GM12801 (cell line): ENCODE measurements around the gene TMEM109.

ENCODE experiments used
- TF ChIP-seq, protein P1 (sequence below): IDR thresholded peaks from one replicate; pipeline ENCODE4 v1.5.1; 2011; ENCODE audit warnings: control low read depth; ENCODE audit not compliant: insufficient read length; ENCODE audit errors: extremely low read depth

Gene TMEM109

DNA sequence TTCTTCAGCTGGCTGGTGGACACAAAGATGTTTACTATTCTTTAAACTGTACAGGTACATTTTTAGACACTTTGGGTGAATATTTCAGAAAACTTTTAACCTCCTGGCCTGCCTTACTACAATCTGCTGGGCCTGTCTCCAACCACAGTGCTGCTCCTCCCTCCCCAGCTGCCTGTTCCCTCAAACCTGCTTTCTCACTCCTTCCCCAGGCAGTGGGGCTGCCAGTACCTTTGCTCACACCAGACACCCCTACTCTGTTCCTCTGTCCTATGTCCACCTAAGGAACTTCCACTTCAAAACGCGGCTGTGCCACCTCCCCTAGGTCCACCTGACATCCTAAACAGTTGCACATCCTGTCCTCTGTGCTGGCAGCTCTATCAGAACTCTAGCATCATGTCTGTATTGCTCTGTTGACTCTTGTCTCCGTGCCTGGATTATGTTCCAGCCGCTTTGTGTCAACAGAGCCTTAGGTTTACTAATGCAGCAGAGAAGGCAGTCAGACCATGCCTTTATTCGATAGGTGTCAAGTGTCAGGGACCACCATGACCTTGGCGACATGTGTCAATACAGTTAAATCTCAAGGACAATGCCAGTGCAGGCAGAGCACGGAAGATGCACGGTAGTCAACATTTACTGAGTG is 33.2 kb upstream of the TMEM109 start:
- TF ChIP-seq, protein P1, sequence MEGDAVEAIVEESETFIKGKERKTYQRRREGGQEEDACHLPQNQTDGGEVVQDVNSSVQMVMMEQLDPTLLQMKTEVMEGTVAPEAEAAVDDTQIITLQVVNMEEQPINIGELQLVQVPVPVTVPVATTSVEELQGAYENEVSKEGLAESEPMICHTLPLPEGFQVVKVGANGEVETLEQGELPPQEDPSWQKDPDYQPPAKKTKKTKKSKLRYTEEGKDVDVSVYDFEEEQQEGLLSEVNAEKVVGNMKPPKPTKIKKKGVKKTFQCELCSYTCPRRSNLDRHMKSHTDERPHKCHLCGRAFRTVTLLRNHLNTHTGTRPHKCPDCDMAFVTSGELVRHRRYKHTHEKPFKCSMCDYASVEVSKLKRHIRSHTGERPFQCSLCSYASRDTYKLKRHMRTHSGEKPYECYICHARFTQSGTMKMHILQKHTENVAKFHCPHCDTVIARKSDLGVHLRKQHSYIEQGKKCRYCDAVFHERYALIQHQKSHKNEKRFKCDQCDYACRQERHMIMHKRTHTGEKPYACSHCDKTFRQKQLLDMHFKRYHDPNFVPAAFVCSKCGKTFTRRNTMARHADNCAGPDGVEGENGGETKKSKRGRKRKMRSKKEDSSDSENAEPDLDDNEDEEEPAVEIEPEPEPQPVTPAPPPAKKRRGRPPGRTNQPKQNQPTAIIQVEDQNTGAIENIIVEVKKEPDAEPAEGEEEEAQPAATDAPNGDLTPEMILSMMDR, result no peak

GRCh38 chr11:60887556-60887955 is 26.4 kb upstream of the TMEM109 start:
- TF ChIP-seq, protein P1, result no peak

GRCh38 chr11:60889869-60890311 is 24.1 kb upstream of the TMEM109 start:
- TF ChIP-seq, protein P1, result no peak

DNA sequence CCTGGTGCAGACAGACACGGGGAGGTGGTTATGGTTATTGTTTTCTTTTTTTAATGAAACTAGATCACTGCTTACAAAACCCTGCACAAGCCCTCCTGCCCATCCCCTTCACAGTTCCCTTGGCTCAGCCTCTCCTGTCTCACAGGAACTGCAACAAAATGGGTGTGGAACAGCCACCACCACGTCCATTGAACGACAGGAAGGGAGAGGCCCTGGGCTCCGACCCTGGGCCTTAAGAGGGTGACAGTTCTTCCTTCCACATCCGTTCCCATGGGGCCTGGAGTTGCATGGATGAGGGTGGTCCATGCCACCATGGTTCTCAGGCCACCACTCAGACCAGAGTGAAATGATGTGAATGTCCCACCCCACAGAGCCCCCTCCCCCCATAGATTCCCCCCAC is 23.3 kb upstream of the TMEM109 start:
- TF ChIP-seq, protein P1, result no peak

DNA sequence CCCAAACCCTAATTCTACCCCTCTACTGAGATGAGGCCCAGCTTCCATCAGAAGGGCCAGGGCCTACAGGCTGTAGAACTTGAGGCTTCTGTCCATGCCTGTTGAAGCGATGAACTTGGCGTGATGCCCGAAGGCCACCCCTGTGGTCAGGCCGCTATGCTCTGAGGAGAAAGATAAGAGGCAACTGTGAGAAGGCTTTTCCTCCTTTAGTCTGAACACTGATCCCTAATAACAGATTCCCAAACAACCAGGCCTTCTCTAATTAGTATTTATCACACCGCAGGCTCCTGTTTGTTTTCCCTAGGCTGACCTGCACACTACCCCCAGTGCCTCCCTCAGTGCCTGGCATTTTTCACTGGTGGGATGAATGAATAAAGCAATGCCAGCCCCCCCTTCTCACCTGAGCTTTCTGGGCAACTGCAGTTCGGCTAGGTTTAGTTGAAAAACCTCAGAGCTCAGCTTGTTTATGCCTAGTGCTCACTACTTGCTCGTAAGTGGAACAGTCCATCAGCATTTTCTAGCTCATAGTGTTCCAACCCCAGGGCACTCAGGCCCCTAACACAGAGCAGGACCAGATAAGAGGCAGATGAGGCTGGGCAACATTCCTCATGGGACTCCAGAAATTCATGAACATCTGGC is 22.7 kb upstream of the TMEM109 start:
- TF ChIP-seq, protein P1, result no peak

DNA sequence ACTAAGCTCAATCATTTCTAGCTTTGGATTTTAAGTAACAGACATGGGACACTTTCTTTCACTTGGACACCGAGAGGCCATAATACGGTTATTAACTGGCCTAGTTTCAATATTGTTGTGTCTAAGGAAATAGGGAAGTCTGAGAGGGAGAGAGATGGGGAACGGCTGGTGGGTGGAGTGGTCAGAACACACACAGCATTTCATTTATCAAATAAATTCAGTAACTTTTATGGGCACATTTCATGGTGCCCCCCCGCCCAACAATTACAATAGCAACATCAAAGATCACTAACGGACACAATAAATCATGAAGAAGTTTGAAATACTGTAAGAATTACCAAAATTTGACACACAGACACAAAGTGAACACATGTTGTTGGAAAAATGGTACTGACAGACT is 18.3 kb upstream of the TMEM109 start:
- TF ChIP-seq, protein P1, result no peak

GRCh38 chr11:60897496-60897895 is 16.5 kb upstream of the TMEM109 start:
- TF ChIP-seq, protein P1, result no peak
